HG02973 (cell line): ENCODE results near the gene RAB2B.

Experiments
- ATAC-seq: cut with Tn5 transposase; IDR thresholded peaks from one replicate; pipeline ENCODE4 v1.9.1; 2021; ENCODE audit warnings: moderate library complexity; ENCODE audit not compliant: unreplicated experiment

Gene RAB2B

DNA sequence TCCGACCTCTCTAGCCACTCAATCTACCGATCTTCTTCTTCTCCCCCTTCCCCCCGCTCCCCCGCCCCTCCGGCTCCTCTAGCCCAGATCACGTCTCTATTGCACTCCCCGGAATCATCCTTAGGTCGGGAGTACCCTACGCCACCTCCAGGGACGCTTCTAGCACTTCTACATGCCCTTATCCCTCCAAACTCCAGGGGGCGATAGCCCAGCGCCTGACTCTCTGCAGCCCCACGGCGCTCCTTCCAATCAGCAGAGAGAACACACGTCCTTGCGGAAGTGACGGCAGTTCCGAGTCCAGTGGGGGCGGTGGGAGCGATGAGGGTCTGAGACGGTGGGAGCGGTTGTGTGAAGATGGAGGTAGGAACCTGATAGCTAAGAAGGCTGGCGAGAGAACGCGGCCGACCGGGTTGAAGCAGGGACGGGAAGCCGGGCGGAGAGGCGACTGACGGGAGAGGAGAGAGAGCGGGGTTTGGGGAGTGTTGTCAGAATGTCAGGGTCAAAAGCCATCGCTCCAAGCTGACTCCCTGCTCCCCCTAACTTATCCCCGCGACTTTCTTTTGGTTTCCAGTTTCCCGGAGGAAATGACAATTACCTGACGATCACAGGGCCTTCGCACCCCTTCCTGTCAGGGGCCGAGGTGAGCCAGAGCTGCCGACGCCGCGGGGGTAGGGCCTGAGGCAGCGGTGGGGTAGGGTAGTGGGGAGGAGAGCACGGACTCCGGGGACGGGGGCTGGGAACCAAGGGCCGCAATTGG lies at the start of gene RAB2B, which contains the start of gene TOX4:
Gene RAB2B, minus strand, starts transcription at position 35 of the 757 bp plus-strand sequence. CDS start 87 bp downstream, outside the sequence.
Gene TOX4, plus strand, starts transcription at position 271 of the 757 bp plus-strand sequence. Its CDS starts 84 bp downstream, at position 355.
- ATAC-seq: peak; percentile 98

DNA sequence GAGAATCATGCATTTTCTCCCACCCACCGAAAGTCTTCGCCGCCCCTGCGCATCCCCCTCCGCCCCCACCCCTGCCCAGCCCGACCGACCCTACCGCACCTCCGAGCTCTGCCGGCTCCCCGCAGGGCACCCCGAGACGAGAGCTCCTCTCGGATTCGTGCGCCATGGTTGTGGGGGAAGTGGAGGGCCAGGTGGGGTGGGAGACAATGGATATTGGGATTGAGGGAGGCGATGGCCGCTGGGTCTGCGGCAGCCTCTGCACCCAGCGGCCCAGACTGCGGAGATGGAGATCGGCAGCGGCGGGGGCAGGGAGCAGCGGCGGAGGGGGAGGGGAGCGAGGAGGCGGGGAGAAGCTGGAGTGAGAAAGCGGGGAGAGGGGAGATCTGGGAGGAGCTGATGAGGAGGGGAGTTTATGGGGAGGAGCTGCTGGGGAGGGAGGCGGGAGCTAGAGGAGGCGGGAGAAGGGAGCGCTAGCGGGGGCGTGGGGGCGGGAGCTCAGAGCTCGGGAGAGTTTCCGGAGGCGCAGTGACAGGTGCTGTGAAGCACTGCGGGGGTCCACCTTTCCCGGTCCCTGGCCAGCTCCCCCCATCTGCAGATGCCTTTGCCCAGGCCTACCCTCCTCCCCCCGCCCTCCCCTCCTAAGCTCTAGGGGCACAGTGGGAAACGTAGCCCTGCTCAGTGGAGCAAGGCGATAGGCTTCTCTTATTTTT lies 49.4 kb upstream of the RAB2B start, which contains the start of gene SALL2:
Gene SALL2, minus strand, starts transcription at position 385 of the 710 bp plus-strand sequence. Its CDS starts 219 bp downstream, at position 166.
- ATAC-seq: no peak

DNA sequence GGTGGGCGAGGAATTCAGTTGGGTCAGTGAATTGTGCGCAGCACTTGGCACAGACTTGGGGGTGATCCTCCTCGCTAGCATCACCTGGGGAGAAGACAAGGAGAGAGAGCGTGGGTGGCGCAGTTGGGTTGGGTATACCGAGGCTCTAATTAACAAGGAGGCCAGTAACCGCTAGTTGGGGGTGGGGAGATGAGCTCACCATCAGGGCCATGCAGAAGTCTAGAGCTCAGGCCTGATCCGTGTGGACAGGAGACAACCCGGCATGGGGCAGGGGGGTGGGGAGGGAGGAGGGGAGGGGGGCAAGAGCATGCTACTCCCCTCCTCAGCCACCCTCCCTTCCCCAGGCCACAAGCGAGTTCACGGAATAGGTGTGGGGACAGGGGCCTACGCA lies 48.8 kb upstream of the RAB2B start:
- ATAC-seq: no peak

DNA sequence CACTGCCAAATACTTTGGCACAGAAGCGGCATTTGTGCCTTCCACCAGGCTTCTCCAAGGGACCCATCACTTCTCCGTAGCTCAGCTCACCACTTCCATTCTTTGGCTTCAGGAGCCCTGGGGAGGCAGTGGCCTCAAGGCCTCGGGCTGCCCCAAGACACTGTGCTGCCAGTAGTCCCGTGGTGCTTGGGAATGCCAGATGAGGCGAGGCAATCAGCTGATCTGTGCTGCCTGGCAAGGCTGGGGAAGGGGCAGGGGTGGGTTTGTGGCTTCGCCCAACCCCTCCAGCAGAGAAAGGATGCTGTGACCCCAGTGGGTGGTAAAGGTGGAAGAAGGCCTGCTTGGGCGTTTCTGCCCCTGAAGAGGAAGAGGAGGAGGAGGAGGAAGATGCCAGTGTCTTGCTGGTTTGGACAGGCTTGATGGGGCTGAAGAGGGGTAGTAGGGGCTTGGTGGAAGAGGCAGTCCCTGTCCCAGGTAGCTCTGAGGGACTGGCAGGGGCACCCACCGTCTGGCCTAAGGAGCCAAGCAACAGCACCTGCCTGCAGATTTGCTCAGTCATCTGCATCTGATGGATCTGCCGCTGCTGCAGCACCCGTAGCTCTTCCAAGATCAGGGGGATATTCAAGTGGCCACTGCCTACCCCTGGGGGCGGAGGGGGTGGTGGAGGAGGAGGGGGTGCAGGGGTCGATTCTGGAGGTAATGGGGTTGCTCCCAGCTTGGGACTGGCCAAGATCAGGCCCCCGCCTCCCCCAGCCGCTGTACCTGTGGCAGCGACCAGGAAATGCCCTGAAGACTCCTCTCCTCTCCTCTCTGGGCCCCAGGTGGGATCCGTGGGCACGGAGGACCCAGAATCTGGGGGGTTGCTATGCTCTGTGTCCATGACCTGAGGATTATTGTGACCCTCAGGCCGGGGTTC lies 48.1 kb upstream of the RAB2B start:
- ATAC-seq: no peak

DNA sequence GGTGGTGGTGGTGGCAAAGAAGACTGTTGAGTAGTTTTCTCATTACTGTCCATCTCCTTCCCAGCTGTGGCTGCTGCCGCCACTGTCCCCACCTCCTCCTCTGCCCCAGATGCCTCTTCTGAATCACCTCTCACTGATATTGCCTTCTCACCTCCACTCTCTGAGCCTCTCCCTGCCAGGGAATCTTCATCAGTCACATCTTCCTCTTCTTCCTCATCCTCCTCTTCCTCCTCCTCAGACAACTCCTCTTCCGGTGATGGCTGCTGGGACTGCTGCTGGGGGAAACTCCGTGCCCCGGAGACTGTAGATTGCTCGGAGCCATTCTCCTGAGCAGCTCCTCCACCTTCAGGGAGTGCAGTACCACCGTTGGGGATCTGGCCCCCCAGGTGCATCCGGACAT lies 46.4 kb upstream of the RAB2B start:
- ATAC-seq: no peak

DNA sequence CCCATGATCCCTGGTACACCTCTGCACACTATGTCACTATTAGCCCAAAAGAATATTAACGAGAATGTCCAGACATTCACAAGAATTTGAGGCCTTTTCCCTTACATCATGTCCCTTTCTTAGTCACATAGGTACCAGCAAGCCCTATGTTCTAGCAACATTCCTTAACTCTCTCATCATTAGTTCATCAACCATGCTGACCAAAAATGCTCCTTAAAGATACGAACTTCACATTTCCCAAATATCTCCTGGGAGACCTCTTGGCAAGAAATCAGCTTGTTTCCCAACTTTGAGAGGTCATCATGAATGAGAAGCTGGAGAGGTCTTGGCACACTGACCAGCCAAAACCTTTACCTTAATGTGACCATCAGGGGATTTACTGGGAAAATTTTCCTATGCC lies 44.7 kb upstream of the RAB2B start:
- ATAC-seq: no peak

DNA sequence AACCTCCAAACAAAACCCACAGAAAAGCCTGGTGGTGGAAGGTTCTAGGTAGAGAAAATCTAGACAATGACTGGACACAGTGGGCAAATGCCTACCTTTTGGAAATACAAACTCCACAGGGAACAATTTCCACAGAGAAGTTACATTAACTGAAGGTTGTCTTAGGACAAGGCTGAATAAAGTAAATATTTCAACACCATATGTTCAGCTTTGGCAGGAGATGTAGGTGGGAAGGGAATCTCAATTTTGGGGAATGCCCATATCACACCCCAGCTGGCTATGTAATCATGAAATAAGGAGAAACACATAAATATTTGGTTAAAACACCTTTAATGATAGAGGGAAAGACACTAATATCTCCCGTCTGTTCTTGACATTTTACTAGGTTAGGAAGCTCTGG lies 44.0 kb upstream of the RAB2B start:
- ATAC-seq: no peak

DNA sequence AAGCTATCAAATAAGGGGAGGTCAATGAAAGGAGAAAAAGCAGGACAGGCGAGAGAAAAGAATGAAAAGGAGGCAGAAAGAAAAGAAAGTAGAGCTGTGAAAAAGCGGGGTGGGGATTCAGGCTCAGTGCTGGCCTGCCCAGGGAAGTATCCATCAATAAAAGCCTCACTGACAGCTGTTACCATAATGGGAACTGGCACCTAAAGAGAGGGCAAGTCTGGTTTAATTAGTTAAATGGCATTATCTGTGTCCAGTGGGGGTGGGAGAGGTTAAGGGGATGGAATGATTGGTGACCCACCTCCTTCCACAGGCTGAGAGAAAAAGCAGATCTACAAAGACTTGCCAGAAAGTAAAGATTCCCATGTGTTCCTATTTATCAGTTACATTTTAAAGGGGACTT lies 42.0 kb upstream of the RAB2B start:
- ATAC-seq: no peak

DNA sequence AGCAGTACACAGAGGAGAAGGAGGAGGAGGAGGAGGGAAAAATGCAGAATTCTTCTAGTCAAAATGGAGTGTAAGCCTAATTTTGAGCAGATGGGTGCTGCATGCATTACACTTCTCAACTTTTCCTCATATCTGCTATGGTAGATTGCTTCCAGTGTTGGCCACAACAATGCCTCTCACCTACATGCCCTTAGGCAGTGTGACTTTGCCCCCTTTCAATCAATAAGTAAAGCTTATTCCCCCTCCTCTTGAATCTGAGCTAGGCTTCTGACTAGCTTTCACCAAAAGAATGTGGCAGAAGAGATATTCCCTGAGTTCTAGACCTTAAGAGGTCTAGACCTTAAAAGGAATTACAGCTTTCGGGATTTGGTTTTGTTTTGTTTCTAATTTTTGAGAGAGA lies 37.6 kb upstream of the RAB2B start:
- ATAC-seq: no peak

DNA sequence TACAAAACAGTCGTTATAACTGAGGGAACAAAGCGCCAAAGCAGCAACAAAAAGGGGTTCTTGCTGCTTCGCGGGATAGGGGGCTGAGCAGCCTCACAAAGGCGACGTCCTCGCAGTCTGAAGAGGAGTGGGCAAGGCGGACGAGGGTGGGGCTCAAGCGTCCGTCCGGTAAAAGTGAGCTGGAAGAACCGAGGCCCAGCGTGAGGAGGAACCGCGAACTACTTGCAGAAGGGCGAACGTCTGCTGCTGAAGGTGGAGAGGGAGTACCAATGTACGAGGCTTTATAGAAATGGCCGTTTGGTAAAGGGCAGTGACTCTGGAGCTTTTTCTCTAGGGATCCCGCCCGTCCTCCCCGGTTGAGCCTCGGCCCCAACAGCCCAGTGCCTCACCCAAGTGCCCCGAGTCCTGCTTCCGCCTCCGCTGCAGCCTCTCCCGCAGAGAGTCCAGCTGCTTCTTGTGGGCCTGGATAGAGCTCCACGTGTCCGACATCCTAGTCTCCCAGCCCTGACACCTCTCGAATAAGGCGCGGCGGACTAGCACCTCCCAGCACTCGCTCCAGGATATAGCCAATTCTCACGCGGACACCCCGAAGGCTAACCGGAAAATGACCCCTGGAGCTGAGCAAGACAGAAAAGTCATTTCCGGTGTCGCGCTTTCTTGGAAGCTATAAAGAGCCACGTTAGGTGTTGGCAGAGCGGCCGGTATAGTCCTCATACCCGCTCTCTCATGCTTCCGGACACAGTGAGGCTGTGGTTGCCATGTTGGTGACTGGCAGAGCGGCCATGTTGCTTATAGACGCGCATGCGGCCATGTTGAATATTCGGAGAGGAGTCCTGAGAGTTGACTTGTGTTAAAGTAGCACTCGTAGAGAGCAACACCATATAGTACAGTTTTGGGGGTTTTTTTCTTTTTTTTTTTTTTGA lies 34.2 kb upstream of the RAB2B start, which contains the start of gene METTL3:
Gene METTL3, minus strand, starts transcription at position 606 of the 923 bp plus-strand sequence. Its CDS starts 117 bp downstream, at position 489.
- ATAC-seq: peak; percentile 95

DNA sequence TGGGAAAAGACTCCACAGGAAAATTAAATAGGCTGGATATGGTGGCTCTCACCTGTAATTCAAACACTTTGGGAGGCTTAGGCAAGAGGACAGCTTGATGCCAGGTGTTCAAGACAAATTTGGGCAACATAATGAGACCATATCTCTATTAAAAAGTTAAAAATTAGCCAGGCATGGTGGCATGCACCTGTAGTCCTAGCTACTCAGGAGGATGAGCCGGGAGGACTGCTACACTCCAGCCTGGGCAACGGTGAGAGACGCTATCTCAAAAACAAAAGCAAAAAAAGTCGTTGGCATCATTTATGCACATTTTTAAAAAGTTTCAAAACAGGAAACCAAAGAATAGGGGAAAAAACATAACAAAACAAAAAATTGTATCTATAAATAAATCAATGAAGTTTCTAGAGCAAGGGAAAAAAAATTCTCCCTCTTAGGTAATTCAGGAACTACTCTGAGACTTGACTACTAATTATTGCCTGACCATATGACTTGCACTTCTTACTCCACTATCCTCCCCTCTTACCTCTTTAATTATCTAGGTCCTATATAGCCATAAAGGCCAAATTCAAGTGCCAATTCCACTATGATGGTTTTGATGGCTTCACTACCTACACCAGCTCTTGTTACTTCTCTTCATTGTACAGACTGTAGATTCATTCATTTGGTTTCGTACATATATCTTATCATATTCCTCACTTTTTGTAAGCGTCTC lies 32.8 kb upstream of the RAB2B start:
- ATAC-seq: no peak

DNA sequence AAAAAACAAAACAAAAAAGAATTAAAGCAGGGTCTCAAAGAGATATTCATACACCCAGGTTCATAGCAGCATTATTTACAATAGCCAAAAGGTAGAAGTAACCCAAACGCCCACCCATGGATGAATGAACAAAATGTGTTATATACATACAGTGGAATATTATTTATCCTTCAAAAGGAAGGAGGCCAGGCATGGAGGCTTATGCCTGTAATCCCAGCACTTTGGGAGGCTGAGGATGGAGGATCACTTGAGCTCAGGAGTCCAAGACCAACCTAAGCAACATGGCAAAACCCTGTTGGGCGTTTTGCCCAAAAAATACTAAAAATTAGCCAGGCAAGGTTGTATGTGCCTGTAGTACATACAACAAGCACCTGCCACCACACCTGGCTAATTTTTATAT lies 29.8 kb upstream of the RAB2B start:
- ATAC-seq: no peak

DNA sequence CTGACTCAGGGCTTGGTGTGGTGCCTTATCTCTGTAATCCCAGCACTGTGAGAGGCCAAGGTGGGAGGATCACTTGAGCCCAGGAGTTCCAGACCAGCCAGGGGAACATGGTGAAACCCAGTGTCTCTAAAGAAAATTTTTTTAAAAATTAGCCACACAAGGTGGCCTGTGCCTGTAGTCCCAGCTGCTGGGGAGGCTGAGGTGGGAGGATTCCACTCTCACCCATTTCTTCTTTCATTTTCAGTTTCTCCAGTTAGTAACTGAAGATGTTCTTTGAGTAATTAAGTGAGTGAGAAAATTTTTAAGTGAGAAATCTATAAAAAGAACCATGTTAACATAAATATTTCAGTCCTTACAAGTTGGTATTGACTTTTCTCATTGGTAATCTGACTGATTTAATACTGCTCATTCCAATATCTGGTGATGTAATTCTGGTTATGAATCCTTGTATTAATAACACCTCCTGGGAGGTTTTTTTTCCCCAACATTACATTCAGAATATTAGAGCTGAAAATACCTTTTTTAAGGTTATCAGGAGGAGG lies 28.3 kb upstream of the RAB2B start:
- ATAC-seq: peak; percentile 63

DNA sequence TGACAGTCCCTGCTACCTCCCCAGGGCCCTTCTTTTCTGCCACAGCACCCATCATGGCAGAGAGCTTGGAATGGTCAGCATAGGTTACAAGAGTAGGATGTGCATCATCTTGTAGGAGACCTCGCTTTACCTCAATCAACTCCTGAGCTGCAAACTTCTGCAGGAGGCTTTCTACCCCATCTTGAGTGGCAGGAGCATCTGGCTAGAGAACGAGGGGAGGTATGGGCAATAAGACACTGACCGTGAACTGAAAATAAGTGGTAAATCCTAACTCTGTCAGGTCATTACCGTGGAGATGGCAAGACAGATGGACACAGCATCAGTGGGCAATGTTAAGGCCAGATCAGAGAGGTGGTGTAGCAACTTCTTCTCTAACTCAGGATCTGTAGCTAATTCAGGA lies 26.6 kb upstream of the RAB2B start:
- no peak for ATAC-seq

DNA sequence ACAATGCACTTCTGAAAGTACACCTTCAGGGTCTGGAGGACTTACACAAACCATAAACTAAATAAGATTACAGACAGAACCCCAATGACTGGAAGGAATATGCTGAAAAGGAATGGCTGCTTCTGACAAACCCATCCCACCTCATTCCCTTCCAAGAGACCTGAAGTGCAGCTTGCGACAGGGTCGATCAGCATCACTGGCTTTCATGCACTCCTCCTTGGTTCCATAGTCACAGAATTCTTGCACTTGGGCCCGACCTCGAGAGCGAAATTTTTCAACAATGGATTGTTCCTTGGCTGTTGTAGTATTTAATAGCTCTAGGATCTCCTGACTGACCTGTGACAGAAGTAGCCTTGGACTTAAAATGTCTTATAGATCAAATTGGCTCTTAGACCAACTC lies 24.8 kb upstream of the RAB2B start:
- no peak for ATAC-seq

DNA sequence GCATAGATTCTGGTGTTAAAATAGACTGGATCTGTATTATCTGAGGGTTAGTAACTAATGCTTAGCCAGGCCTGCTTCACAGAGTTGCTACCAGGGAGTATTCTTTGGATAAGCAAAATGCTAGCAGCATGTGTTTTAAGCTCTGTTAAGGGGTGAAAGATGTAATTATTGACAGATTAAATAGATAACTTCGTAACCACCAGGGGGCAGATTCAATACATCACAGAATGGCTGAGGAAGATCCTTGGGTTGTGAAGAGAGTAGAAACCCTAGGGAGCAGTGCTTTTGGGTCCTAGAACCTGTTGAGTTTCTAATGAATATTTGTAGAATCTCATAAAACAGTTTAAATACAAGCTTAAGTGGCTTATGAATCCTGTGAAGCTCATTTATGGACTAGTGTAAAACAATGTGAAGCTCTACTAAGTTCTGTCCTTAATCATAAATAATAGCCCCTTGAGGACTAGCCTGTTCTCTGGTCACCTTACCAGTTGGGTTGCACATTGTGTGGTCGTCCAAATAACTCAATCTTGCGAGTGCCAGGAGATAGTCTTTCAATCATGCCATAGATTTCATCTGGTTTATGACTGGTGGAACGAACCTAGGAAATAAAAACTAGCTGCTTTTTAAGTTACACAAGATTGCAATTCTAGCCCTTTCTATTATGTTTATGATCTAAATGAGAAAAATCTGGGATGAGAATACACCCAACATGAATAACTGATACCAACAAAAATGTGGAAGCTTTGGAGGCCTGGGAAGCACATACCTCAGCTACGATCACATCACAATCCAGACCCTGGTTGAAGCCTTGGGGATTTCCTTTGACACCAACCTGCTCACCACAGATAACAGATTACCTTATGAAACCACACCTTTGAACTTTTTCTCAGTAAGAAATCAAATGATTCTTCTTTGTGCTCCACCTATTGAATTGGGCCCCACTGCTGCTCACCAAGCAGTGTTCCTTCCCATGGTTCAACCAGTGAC lies 22.1 kb upstream of the RAB2B start:
- no peak for ATAC-seq

DNA sequence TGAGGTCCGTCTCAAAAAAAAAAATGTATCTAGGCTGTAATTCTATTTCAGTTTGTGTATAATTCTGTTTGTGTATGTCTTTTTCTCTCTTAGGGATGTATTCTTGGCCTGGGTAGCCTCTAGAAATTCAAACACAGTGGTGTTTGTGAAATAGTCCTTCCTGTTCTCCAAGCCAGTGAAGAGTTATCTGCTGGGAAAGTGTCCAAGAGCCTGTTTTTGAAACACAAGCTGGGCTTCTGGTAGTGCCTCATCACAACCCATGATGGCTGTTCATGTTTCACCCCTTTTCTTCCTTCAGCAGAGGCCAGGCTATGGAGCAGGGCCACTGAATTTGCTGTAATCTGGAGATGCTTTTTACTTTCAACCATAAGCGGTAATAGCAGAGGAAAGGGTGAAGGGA lies 19.7 kb upstream of the RAB2B start:
- no peak for ATAC-seq
